Muscle layer of duodenum (tissue), 2 donors: Measurements from ENCODE around the gene LRPPRC.

ENCODE experiments used
- H3K27ac ChIP-seq: one replicate; pipeline ENCODE4 v1.7.0; 2013; ENCODE audit warnings: mild to moderate bottlenecking, low read length
- H3K27me3 ChIP-seq: one replicate; pipeline ENCODE4 v1.7.0; 2013; ENCODE audit warnings: low read depth, mild to moderate bottlenecking, control low read depth, low read length
- H3K36me3 ChIP-seq, 2 donors: one replicate each; pipeline ENCODE4 v1.7.0; 2013; ENCODE audit warnings: low read length in 2 of 2, control low read depth in 1 of 2, mild to moderate bottlenecking in 1 of 2; ENCODE audit not compliant: insufficient read depth in 2 of 2, control insufficient read depth in 1 of 2
- H3K4me1 ChIP-seq, 2 donors: one replicate each; pipeline ENCODE4 v1.7.0; 2013; ENCODE audit warnings: low read length in 2 of 2, mild to moderate bottlenecking in 2 of 2, control low read depth in 1 of 2, moderate library complexity in 1 of 2; ENCODE audit not compliant: insufficient read depth in 2 of 2, control insufficient read depth in 1 of 2
- H3K4me3 ChIP-seq, 2 donors: one replicate each; pipeline ENCODE4 v1.7.0; 2013; ENCODE audit warnings: low read length in 2 of 2, low read depth in 1 of 2, mild to moderate bottlenecking in 1 of 2
- H3K9me3 ChIP-seq, 2 donors: one replicate each; pipeline ENCODE4 v1.7.0; 2013; ENCODE audit warnings: low read length in 2 of 2, control low read depth in 1 of 2, mild to moderate bottlenecking in 1 of 2; ENCODE audit not compliant: control insufficient read depth in 1 of 2
- donor health status: healthy.

LRPPRC gene

GRCh38 chr2:43977677-43978375, 18.0 kb downstream of the LRPPRC start:
- Histone ChIP-seq H3K27me3 (no peaks in the 10 kb centered on the region), H3K9me3 (no peaks in the 10 kb centered on the region), H3K4me1 (no peaks in the 10 kb centered on the region), H3K4me3 (no peak overlapping the region), H3K27ac (no peak overlapping the region), H3K36me3 (peaks cover 39 to 59% of the 10 kb centered on the region in 2 donors)

- H3K4me1 ChIP-seq, result no peaks in the 10 kb centered on the region
- no peaks in the 10 kb centered on the region for H3K27me3 ChIP-seq
- no peak overlapping the region for H3K4me3 ChIP-seq
- H3K36me3 ChIP-seq, result peaks cover 68 to 72% of the 10 kb centered on the region in 2 donors
- no peaks in the 10 kb centered on the region for H3K9me3 ChIP-seq
- H3K27ac ChIP-seq, result no peak overlapping the region
Observed at GRCh38 chr2:43960921-43961320, 34.9 kb downstream of the LRPPRC start.

GRCh38 chr2:43958397-43959275, 37.2 kb downstream of the LRPPRC start:
- H3K27ac ChIP-seq, result no peak overlapping the region
- peaks cover 76 to 82% of the 10 kb centered on the region in 2 donors for H3K36me3 ChIP-seq
- H3K9me3 ChIP-seq, result no peaks in the 10 kb centered on the region
- H3K27me3 ChIP-seq, result no peaks in the 10 kb centered on the region
- no peak overlapping the region for H3K4me3 ChIP-seq
- H3K4me1 ChIP-seq, result no peaks in the 10 kb centered on the region

- H3K9me3 ChIP-seq, result no peaks in the 10 kb centered on the region
- H3K4me1 ChIP-seq, result no peaks in the 10 kb centered on the region
- peaks cover 40 to 63% of the 10 kb centered on the region in 2 donors for H3K36me3 ChIP-seq
- no peak overlapping the region for H3K4me3 ChIP-seq
- H3K27ac ChIP-seq, result no peak overlapping the region
- no peaks in the 10 kb centered on the region for H3K27me3 ChIP-seq
Observed at GRCh38 chr2:43950383-43951008, 45.3 kb downstream of the LRPPRC start.

GRCh38 chr2:43948370-43948769, 47.4 kb downstream of the LRPPRC start:
- Histone ChIP-seq H3K9me3 (no peaks in the 10 kb centered on the region), H3K27me3 (no peaks in the 10 kb centered on the region), H3K36me3 (peaks cover 43 to 58% of the 10 kb centered on the region in 2 donors), H3K4me1 (no peaks in the 10 kb centered on the region), H3K27ac (no peak overlapping the region), H3K4me3 (no peak overlapping the region)

- no peaks in the 10 kb centered on the region for H3K27me3 ChIP-seq
- H3K27ac ChIP-seq, result no peak overlapping the region
- H3K4me1 ChIP-seq, result no peaks in the 10 kb centered on the region
- no peaks in the 10 kb centered on the region for H3K9me3 ChIP-seq
- no peak overlapping the region for H3K4me3 ChIP-seq
- H3K36me3 ChIP-seq, result peaks cover 48 to 55% of the 10 kb centered on the region in 2 donors
Observed at GRCh38 chr2:43946685-43947084, 49.1 kb downstream of the LRPPRC start.

GRCh38 chr2:43945439-43945838, 50.4 kb downstream of the LRPPRC start:
- Histone ChIP-seq H3K4me3 (no peak overlapping the region), H3K36me3 (peaks cover 48 to 50% of the 10 kb centered on the region in 2 donors), H3K4me1 (no peaks in the 10 kb centered on the region), H3K9me3 (no peaks in the 10 kb centered on the region), H3K27ac (no peak overlapping the region), H3K27me3 (no peaks in the 10 kb centered on the region)

GRCh38 chr2:43944915-43945314, 50.9 kb downstream of the LRPPRC start:
- Histone ChIP-seq H3K27ac (no peak overlapping the region), H3K9me3 (no peaks in the 10 kb centered on the region), H3K4me3 (no peak overlapping the region), H3K27me3 (no peaks in the 10 kb centered on the region), H3K36me3 (peaks cover 48 to 50% of the 10 kb centered on the region in 2 donors), H3K4me1 (no peaks in the 10 kb centered on the region)

GRCh38 chr2:43943809-43944452, 51.9 kb downstream of the LRPPRC start:
- Histone ChIP-seq H3K9me3 (no peaks in the 10 kb centered on the region), H3K27me3 (no peaks in the 10 kb centered on the region), H3K4me3 (no peak overlapping the region), H3K4me1 (no peaks in the 10 kb centered on the region), H3K27ac (no peak overlapping the region), H3K36me3 (peaks cover 44 to 48% of the 10 kb centered on the region in 2 donors)

- no peak overlapping the region for H3K4me3 ChIP-seq
- H3K27ac ChIP-seq, result no peak overlapping the region
- no peaks in the 10 kb centered on the region for H3K27me3 ChIP-seq
- H3K9me3 ChIP-seq, result no peaks in the 10 kb centered on the region
- H3K36me3 ChIP-seq, result peaks cover 42% of the 10 kb centered on the region in 2 donors
- no peaks in the 10 kb centered on the region for H3K4me1 ChIP-seq
Observed at GRCh38 chr2:43943323-43943722, 52.5 kb downstream of the LRPPRC start.

GRCh38 chr2:43942881-43943280, 52.9 kb downstream of the LRPPRC start:
- no peak overlapping the region for H3K27ac ChIP-seq
- H3K36me3 ChIP-seq, result peaks cover 37 to 38% of the 10 kb centered on the region in 2 donors
- H3K4me1 ChIP-seq, result no peaks in the 10 kb centered on the region
- H3K9me3 ChIP-seq, result no peaks in the 10 kb centered on the region
- no peaks in the 10 kb centered on the region for H3K27me3 ChIP-seq
- H3K4me3 ChIP-seq, result no peak overlapping the region
